T-helper 17 cell (primary cell): ENCODE data around the gene TCN1. TPM values are rescaled to one million over a fixed set of nuclear protein-coding genes. Genes with fewer than 3 reads are reported as not detected.

Experiments
- ATAC-seq: fragments of 150-1000 bp; cut with Tn5 transposase; 2 replicates; pipeline ENCODE4 v1.10.0; 2021; ENCODE audit warnings: mild to moderate bottlenecking, moderate library complexity
- DNase-seq, 3 donors: peaks; one replicate each; pipeline versions ENCODE4 v3.0.0 to v3.0.0-alpha.2; 2020 to 2021
- H3K9me3 ChIP-seq: one replicate; pipeline ENCODE4 v1.7.0; 2013; ENCODE audit warnings: low read length, mild to moderate bottlenecking; ENCODE audit not compliant: control insufficient read depth, poor library complexity, severe bottlenecking
- H3K27ac Mint-ChIP-seq: one replicate; pipeline ENCODE4 v1.8.0; 2022; ENCODE audit warnings: mild to moderate bottlenecking, moderate library complexity, mixed read lengths
- H3K27me3 Mint-ChIP-seq: one replicate; pipeline ENCODE4 v1.8.0; 2022; ENCODE audit warnings: mixed read lengths
- H3K36me3 Mint-ChIP-seq: one replicate; pipeline ENCODE4 v1.8.0; 2022; ENCODE audit warnings: low read depth, mixed read lengths
- H3K4me1 Mint-ChIP-seq: one replicate; pipeline ENCODE4 v1.8.0; 2022; ENCODE audit warnings: mild to moderate bottlenecking, mixed read lengths
- H3K4me3 Mint-ChIP-seq: one replicate; pipeline ENCODE4 v1.8.0; 2022; ENCODE audit warnings: mild to moderate bottlenecking, moderate library complexity, mixed read lengths
- total RNA-seq, 4 donors: library from RNA in 2 of 4; stranded (reverse) in 2 of 4; gene quantifications; one replicate each; pipeline ENCODE4 v1.2.3 and lab custom pipeline; 2022 to 2026

Gene TCN1
- total RNA-seq, 2 donors from 2014 or later, result 0.55 TPM; not detected in 1

GRCh38 chr11:59813364-59813763 lies 52.9 kb downstream of the TCN1 start:
- Mint-ChIP-seq H3K27ac (no peak overlapping the region), H3K4me3 (no peak overlapping the region), H3K36me3 (no peaks in the 10 kb centered on the region), H3K27me3 (peaks cover 4% of the 10 kb centered on the region), H3K4me1 (peaks cover 13% of the 10 kb centered on the region)
- DNase-seq (no peak), ATAC-seq (no peak)
- H3K9me3 ChIP-seq, result no peaks in the 10 kb centered on the region

DNA sequence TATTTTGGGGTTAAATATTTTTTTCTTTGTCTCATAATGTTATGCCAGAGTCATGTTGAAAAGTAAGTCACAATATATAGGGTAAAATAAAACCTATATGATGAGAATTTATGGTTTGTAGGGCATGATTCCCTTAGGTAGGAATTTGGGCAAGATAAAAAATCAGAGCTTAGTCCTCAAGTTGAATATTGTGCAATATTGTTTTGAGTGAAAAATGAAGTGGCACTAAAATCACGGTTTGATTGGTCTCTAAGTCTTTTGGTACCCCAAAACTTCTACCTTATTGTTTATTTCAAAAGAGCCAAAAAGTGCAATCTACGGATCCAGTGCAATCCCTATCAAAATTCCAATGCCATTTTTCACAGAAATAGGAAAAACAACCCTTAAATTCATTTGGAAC lies 54.1 kb downstream of the TCN1 start:
- peaks cover 4% of the 10 kb centered on the region for H3K27me3 Mint-ChIP-seq

DNA sequence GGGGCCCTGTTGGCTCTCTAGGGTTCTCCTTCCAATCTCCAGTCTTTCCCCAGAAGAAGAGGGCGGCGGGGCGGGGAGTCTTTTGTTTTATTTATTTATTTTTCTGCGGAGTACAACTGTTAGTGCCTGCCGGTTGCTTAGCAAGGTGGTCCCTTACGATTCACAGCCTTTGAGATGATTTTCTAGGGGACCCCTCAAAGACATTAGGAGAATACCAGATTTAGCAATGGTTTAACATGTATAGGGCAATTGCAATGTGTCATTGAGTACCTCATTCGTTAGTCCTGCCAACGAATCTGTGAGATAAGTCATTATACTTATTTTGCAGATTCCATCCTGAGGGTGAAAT lies 55.4 kb downstream of the TCN1 start:
- H3K9me3 ChIP-seq, result no peaks in the 10 kb centered on the region
- peaks cover 12% of the 10 kb centered on the region for H3K4me1 Mint-ChIP-seq
- ATAC-seq, result no peak
- DNase-seq, result no peak
- H3K27ac Mint-ChIP-seq, result peak overlapping the region; percentile 93
- H3K27me3 Mint-ChIP-seq, result peaks cover 4% of the 10 kb centered on the region
- peak overlapping the region; percentile 94 for H3K4me3 Mint-ChIP-seq
- H3K36me3 Mint-ChIP-seq, result peaks cover 3% of the 10 kb centered on the region

More for the DNA sequence above, 54.1 kb downstream of the TCN1 start:
- no peak for ATAC-seq
- Mint-ChIP-seq H3K4me1 (peaks cover 12% of the 10 kb centered on the region), H3K27ac (no peak overlapping the region), H3K4me3 (no peak overlapping the region), H3K36me3 (no peaks in the 10 kb centered on the region)
- H3K9me3 ChIP-seq, result no peaks in the 10 kb centered on the region
- DNase-seq, result no peak

DNA sequence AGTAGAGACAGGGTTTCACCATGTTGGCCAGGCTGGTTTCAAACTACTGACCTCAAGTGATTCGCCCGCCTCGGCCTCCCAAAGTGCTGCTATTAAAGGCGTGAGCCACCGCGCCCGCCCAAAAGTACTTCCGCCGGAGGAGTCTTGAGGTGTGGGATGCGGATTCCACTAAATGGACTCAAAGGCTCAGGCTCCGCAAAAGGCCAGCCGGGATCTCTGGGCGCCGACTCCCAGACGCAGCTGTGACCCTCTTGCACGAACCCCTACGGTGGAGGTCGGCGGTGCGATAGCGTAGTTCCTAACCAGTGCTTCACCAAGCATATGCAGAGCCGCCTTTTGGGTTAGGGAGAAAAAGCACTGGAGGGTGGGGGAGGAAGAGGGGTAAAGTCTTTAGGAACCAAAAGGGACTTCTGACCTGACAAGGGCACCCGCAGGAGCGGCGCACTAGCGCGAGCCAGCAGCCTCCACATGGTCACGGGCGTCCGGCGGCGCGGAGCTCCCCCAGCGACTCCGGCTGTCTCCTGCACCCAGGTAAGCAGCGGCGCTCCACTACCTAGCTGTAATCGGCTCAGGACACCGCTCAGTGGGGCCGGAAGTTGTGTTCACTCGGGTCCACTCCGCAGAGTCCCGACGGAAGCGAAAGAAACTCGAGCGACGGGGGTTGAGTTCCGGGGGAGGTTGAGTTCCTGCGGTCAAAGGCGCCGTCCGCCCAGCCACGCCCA lies 55.9 kb downstream of the TCN1 start, which contains the start of gene MRPL16:
TSS of gene MRPL16 (minus strand) at position 590 of the 722 bp plus-strand sequence. CDS start at position 470, 120 bp downstream.
- peaks cover 3% of the 10 kb centered on the region for H3K36me3 Mint-ChIP-seq
- ATAC-seq (peak; percentile 100), DNase-seq (peak; percentile 71 to 80 (median 77))
- H3K27me3 Mint-ChIP-seq, result peaks cover 4% of the 10 kb centered on the region
- no peaks in the 10 kb centered on the region for H3K9me3 ChIP-seq
- H3K4me3 Mint-ChIP-seq, result peak within 1 kb of the TSS; percentile 94
- H3K27ac Mint-ChIP-seq, result peak within 1 kb of the TSS; percentile 93
- H3K4me1 Mint-ChIP-seq, result peaks cover 12% of the 10 kb centered on the region

- DNase-seq (no peak), ATAC-seq (no peak)
- Mint-ChIP-seq H3K4me3 (no peak overlapping the region), H3K36me3 (peaks cover 3% of the 10 kb centered on the region), H3K27me3 (no peaks in the 10 kb centered on the region), H3K27ac (no peak overlapping the region), H3K4me1 (peaks cover 11% of the 10 kb centered on the region)
- no peaks in the 10 kb centered on the region for H3K9me3 ChIP-seq
Measured at GRCh38 chr11:59807047-59807610, 59.2 kb downstream of the TCN1 start.

GRCh38 chr11:59804061-59804460 lies 62.2 kb downstream of the TCN1 start:
- Mint-ChIP-seq H3K27ac (no peak overlapping the region), H3K36me3 (peaks cover 3% of the 10 kb centered on the region), H3K27me3 (no peaks in the 10 kb centered on the region), H3K4me1 (peaks cover 3% of the 10 kb centered on the region), H3K4me3 (no peak overlapping the region)
- ATAC-seq (no peak), DNase-seq (no peak)
- H3K9me3 ChIP-seq, result no peaks in the 10 kb centered on the region

Other genes starting within 250 kb of the TCN1 start
- gene PATL1, start 197.4 kb downstream of the TCN1 start, total RNA-seq, result 10 to 100 TPM; 49.0 to 62.6 TPM
- gene OR10V1, start 152.6 kb downstream of the TCN1 start, total RNA-seq, result not detected
- 1 to 10 TPM; 4.7 to 6.6 TPM for gene STX3, start 111.1 kb downstream of the TCN1 start, total RNA-seq
- gene MRPL16, start 55.7 kb downstream of the TCN1 start, total RNA-seq, result 10 to 100 TPM; 18.4 to 21.8 TPM
- gene CBLIF, start 21.0 kb downstream of the TCN1 start, total RNA-seq, result not detected
- not detected for gene OOSP3, start 12.3 kb upstream of the TCN1 start, total RNA-seq
- gene OOSP1, start 71.9 kb upstream of the TCN1 start, total RNA-seq, result not detected
- not detected for gene OOSP4A, start 97.5 kb upstream of the TCN1 start, total RNA-seq
- not detected for gene OOSP4B, start 150.7 kb upstream of the TCN1 start, total RNA-seq
- not detected for gene OOSP2, start 173.9 kb upstream of the TCN1 start, total RNA-seq
- 1 to 10 TPM in 1 of 2 donors, under 1 TPM in 1; 0.39 to 1.2 TPM for gene MS4A3, start 190.2 kb upstream of the TCN1 start, total RNA-seq
- under 1 TPM in 1 of 2 donors, not detected in 1; 0.60 TPM for gene MS4A2, start 222.2 kb upstream of the TCN1 start, total RNA-seq